A673 (cell line): Measurements from ENCODE around the gene BST1.

ENCODE experiments used
- EZH2 ChIP-seq: fragments of 200-600 bp; sonication (generic); IDR thresholded peaks from 2 replicates; pipeline ENCODE4 v1.6.1; 2017; ENCODE audit warnings: borderline replicate concordance, low read depth, mild to moderate bottlenecking, mixed read lengths, antibody characterized with exemption, low read length; ENCODE audit not compliant: poor library complexity, severe bottlenecking
- TF ChIP-seq, protein P1 (sequence below): fragments of 300-800, 200-600 bp; sonication (generic); conservative IDR thresholded peaks from 2 replicates; pipeline ENCODE4 v1.5.1; 2017; ENCODE audit warnings: low read depth, mild to moderate bottlenecking, antibody characterized with exemption, low read length, moderate library complexity, mixed read lengths

DNA sequence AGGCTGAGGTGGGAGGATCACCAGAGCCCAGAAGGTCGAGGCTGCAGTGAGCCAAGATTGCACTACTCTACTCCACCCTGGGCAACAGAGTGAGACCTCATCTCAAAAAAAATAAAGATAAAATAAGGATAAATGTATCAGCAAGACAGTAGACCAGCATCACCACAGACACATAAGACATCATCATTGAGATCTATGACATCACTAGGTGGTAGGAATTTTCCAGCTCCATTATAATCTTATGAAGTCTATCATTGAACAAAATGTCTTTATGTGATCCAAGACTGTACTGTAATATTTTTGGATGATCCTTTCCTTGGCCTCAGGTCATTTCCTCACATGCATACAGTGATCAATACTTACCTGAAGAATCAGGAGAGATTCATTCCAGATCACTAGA is 29.5 kb upstream of the BST1 start:
- TF ChIP-seq, protein P1, sequence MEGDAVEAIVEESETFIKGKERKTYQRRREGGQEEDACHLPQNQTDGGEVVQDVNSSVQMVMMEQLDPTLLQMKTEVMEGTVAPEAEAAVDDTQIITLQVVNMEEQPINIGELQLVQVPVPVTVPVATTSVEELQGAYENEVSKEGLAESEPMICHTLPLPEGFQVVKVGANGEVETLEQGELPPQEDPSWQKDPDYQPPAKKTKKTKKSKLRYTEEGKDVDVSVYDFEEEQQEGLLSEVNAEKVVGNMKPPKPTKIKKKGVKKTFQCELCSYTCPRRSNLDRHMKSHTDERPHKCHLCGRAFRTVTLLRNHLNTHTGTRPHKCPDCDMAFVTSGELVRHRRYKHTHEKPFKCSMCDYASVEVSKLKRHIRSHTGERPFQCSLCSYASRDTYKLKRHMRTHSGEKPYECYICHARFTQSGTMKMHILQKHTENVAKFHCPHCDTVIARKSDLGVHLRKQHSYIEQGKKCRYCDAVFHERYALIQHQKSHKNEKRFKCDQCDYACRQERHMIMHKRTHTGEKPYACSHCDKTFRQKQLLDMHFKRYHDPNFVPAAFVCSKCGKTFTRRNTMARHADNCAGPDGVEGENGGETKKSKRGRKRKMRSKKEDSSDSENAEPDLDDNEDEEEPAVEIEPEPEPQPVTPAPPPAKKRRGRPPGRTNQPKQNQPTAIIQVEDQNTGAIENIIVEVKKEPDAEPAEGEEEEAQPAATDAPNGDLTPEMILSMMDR = no peak
- TF ChIP-seq EZH2 = no peak
